Activated CD4-positive, alpha-beta memory T cell treated with anti-CD3 and anti-CD28 coated beads, Interleukin-2, amount 10 ng/mL, durations not matched to agents 7 days and 5 days (primary cell): ENCODE results near the gene IPO7. TPM values are rescaled to one million over a fixed set of nuclear protein-coding genes. Genes with fewer than 3 reads are reported as not detected.
"Not testable (repeated sequence)": the region's sequence is repeated elsewhere in the genome, so short reads cannot be mapped to it uniquely, and the experiment has no call there.

Experiments
- CTCF ChIA-PET: fragments of 350-600 bp; sonication (Branson Sonifier 250); formaldehyde crosslinking; loops from one replicate; lab custom pipeline; 2021; ENCODE audit warnings: antibody characterized with exemption, inconsistent platforms; lab: Charles Lee
- POLR2A ChIA-PET: fragments of 350-600 bp; sonication (Branson Sonifier 250); formaldehyde crosslinking; loops from one replicate; lab custom pipeline; 2021; ENCODE audit warnings: antibody characterized with exemption; lab: Charles Lee
- DNase-seq: peaks from one replicate; pipeline ENCODE4 v3.0.0-alpha.2; 2020
- H3K27ac Mint-ChIP-seq: one replicate; pipeline ENCODE4 v1.8.0; 2021; ENCODE audit warnings: mild to moderate bottlenecking, mixed read lengths
- H3K27me3 Mint-ChIP-seq: one replicate; pipeline ENCODE4 v1.8.0; 2021; ENCODE audit warnings: mixed read lengths
- H3K36me3 Mint-ChIP-seq: one replicate; pipeline ENCODE4 v1.8.0; 2021; ENCODE audit warnings: low read depth, mixed read lengths
- H3K4me1 Mint-ChIP-seq: one replicate; pipeline ENCODE4 v1.8.0; 2021; ENCODE audit warnings: mixed read lengths
- H3K4me3 Mint-ChIP-seq: one replicate; pipeline ENCODE4 v1.8.0; 2021; ENCODE audit warnings: mild to moderate bottlenecking, mixed read lengths
- H3K9me3 Mint-ChIP-seq: one replicate; pipeline ENCODE4 v1.8.0; 2021; ENCODE audit warnings: mixed read lengths
- total RNA-seq, 2 experiments: library from RNA; stranded (reverse); gene quantifications; one replicate each; pipeline ENCODE4 v1.2.3, GENCODE V29; 2021

Gene IPO7
- 10 to 100 TPM; 87.4 to 95.7 TPM for total RNA-seq

DNA sequence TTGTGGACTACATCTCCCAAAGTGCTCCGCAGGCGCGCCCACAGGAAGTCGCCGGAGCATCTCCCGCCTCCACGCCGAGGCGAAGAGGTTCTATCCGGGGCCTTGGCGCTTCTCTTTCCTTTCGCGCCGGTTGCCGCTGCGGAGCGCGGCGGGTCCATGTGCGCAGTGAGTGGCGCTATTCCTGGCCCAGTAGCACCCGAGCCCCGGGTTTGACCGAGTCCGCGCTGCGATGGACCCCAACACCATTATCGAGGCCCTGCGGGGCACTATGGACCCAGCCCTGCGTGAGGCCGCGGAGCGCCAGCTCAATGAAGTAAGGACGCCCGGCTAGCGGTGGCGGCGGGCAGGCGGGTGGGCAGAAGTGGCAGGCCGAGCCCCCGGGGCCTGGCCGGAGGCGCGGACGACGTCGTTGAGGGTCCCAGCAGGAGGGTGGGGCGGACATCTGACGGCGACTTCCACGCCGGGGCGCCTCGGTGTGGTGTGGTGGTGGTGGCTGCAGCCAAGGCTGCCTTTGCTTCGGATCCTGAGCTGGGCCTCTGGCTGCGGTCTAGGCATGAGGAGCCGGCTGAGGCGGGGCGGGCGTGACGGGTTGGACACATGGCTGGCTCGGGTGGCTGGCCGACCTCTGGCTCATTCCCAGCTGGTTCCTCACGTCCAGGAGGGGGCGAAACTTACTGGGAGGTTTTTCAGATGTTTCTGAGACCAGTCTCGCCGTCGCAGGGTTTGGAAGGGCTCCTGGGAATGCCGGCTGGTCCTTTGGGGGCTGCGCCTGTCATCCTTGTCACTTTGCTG, at the start of gene IPO7:
TSS of gene IPO7 (plus strand) at position 118 of the 792 bp plus-strand sequence. CDS start at position 230, 112 bp downstream.
- Mint-ChIP-seq H3K4me3 (peak within 1 kb of the TSS; percentile 85), H3K36me3 (peaks cover 16% of the 10 kb centered on the region)

GRCh38 chr11:9341638-9342178, 42.7 kb upstream of the IPO7 start:
- Mint-ChIP-seq H3K4me1 (peaks cover 2% of the 10 kb centered on the region), H3K27ac (no peak overlapping the region), H3K9me3 (no peaks in the 10 kb centered on the region), H3K36me3 (no peaks in the 10 kb centered on the region), H3K4me3 (no peak overlapping the region), H3K27me3 (peaks cover 7% of the 10 kb centered on the region)
- DNase-seq: no peak
- POLR2A ChIA-PET: no interaction called here
- CTCF ChIA-PET: no interaction called here

More for the DNA sequence above, at the start of gene IPO7:
- Mint-ChIP-seq H3K4me1 (peaks cover 32% of the 10 kb centered on the region), H3K27me3 (no peaks in the 10 kb centered on the region), H3K27ac (peak within 1 kb of the TSS; percentile 87), H3K9me3 (no peaks in the 10 kb centered on the region)
- ChIA-PET CTCF (interaction anchor here (0.9 to 3.8 kb wide), 8 partner anchors 17 to 247 kb away, joined by 3 to 18 read pairs (median 6); partner anchors contain the start of gene ZNF143), POLR2A (interaction anchor here (0.7 to 3.7 kb wide), 30 partner anchors 8 to 702 kb away, joined by 3 to 72 read pairs (median 5); partner anchors contain the start of genes RPL27A, TMEM41B, TRIM66 and WEE1)
- DNase-seq: peak; percentile 92

- peaks cover 15% of the 10 kb centered on the region for H3K27me3 Mint-ChIP-seq
- no peaks in the 10 kb centered on the region for H3K36me3 Mint-ChIP-seq
- no peak overlapping the region for H3K27ac Mint-ChIP-seq
- H3K9me3 Mint-ChIP-seq: no peaks in the 10 kb centered on the region
- no peak for DNase-seq
- H3K4me3 Mint-ChIP-seq: no peak overlapping the region
- peaks cover 15% of the 10 kb centered on the region for H3K4me1 Mint-ChIP-seq
- ChIA-PET CTCF (no interaction called here), POLR2A (no interaction called here)
Observed at GRCh38 chr11:9344061-9344680, 40.3 kb upstream of the IPO7 start.

DNA sequence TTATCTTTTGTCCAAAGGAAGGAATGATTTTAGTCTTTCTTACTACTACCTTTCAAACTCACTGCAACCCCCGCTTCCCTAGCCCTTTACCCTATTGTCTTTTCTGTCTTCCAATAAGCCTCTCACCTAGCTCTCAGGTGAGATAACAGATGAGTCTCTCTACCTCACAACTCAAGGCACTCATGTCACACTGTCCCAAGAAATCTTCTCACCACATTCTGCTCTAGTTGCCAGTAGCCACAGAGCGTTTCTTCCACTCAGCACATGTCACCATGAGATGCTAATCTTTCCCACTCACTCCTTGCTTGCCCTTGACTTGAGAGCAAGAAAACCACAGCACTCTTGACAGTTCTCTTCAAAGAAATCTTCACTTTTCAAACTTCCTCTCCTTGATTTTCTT, 37.4 kb upstream of the IPO7 start:
- H3K27ac Mint-ChIP-seq: no peak overlapping the region
- peak; percentile 21 for DNase-seq
- POLR2A ChIA-PET: interaction anchor here (1.0 kb wide), 1 partner anchor 32 kb away, joined by 3 read pairs; no protein-coding TSS in a partner anchor
- H3K27me3 Mint-ChIP-seq: peaks cover 23% of the 10 kb centered on the region
- no peak overlapping the region for H3K4me3 Mint-ChIP-seq
- CTCF ChIA-PET: interaction anchor here (1.2 to 1.4 kb wide), 2 partner anchors 18 to 161 kb away, joined by 3 to 4 read pairs; no protein-coding TSS in a partner anchor
- H3K36me3 Mint-ChIP-seq: no peaks in the 10 kb centered on the region
- peaks cover 15% of the 10 kb centered on the region for H3K4me1 Mint-ChIP-seq
- no peaks in the 10 kb centered on the region for H3K9me3 Mint-ChIP-seq

DNA sequence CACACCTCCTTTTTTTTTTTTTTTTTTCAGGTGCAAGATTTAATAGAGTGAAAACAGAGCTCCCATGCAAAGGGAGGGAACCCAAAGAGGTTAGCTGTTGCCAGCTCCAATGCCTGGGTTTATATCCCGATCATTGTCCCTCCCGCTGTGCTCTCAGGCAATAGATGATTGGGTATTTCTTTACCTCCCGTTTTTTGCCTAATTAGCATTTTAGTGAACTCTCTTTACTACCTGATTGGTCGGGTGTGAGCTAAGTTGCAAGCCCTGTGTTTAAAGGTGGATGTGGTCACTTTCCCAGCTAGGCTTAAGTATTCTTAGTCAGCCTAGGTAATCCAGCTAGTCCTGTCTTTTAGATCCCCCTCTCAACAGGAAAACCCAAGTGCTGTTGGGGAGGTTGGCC, 36.7 kb upstream of the IPO7 start:
- H3K27ac Mint-ChIP-seq, H3K4me3 Mint-ChIP-seq, DNase-seq, H3K9me3 Mint-ChIP-seq, POLR2A ChIA-PET, CTCF ChIA-PET, H3K36me3 Mint-ChIP-seq: not testable (repeated sequence)
- H3K27me3 Mint-ChIP-seq: peaks cover 21% of the 10 kb centered on the region
- H3K4me1 Mint-ChIP-seq: peaks cover 15% of the 10 kb centered on the region

GRCh38 chr11:9351321-9351881, 33.1 kb upstream of the IPO7 start:
- no peaks in the 10 kb centered on the region for H3K36me3 Mint-ChIP-seq
- ChIA-PET POLR2A (no interaction called here), CTCF (no interaction called here)
- DNase-seq: no peak
- no peak overlapping the region for H3K27ac Mint-ChIP-seq
- no peaks in the 10 kb centered on the region for H3K9me3 Mint-ChIP-seq
- H3K4me3 Mint-ChIP-seq: no peak overlapping the region
- peaks cover 18% of the 10 kb centered on the region for H3K27me3 Mint-ChIP-seq
- H3K4me1 Mint-ChIP-seq: peaks cover 13% of the 10 kb centered on the region

GRCh38 chr11:9357041-9357440, 27.4 kb upstream of the IPO7 start:
- Mint-ChIP-seq H3K36me3 (no peaks in the 10 kb centered on the region), H3K27ac (no peak overlapping the region), H3K4me1 (peaks cover 6% of the 10 kb centered on the region), H3K9me3 (no peaks in the 10 kb centered on the region), H3K4me3 (no peak overlapping the region), H3K27me3 (no peaks in the 10 kb centered on the region)
- ChIA-PET CTCF (no interaction called here), POLR2A (no interaction called here)
- DNase-seq: no peak

GRCh38 chr11:9360862-9361622, 23.4 kb upstream of the IPO7 start:
- H3K4me3 Mint-ChIP-seq, POLR2A ChIA-PET, H3K36me3 Mint-ChIP-seq, CTCF ChIA-PET, DNase-seq, H3K27me3 Mint-ChIP-seq, H3K27ac Mint-ChIP-seq, H3K9me3 Mint-ChIP-seq: not testable (repeated sequence)
- peaks cover 34% of the 10 kb centered on the region for H3K4me1 Mint-ChIP-seq

DNA sequence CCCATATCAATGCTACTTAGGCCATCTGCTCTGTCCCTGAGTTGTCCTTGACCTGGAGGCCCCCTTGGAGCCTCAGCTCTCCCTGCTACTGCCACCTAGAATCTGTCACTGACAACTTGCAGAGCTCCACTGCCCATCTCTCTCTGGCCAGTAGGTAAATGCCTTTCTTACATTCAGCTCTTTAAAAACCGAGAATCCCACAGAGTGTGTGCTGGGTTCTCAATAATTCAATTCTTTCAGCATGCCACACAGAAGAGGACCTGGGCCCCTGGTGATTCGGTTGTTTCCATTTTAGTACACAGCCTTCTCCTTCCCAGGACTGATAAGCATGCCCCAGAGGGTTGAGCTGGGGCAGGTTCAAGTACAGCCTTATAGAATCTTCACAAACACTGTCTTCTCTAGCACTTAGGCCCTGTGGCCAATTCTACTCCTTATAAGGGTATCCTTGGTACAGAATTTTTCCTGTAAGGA, 22.0 kb upstream of the IPO7 start:
- Mint-ChIP-seq H3K4me3 (no peak overlapping the region), H3K27me3 (no peaks in the 10 kb centered on the region), H3K27ac (no peak overlapping the region), H3K4me1 (peaks cover 35% of the 10 kb centered on the region), H3K9me3 (no peaks in the 10 kb centered on the region), H3K36me3 (no peaks in the 10 kb centered on the region)
- DNase-seq: no peak
- POLR2A ChIA-PET: interaction anchor here (0.9 to 1.5 kb wide), 3 partner anchors 22 to 97 kb away, joined by 3 to 10 read pairs (median 5); partner anchors contain the start of gene IPO7
- CTCF ChIA-PET: no interaction called here

DNA sequence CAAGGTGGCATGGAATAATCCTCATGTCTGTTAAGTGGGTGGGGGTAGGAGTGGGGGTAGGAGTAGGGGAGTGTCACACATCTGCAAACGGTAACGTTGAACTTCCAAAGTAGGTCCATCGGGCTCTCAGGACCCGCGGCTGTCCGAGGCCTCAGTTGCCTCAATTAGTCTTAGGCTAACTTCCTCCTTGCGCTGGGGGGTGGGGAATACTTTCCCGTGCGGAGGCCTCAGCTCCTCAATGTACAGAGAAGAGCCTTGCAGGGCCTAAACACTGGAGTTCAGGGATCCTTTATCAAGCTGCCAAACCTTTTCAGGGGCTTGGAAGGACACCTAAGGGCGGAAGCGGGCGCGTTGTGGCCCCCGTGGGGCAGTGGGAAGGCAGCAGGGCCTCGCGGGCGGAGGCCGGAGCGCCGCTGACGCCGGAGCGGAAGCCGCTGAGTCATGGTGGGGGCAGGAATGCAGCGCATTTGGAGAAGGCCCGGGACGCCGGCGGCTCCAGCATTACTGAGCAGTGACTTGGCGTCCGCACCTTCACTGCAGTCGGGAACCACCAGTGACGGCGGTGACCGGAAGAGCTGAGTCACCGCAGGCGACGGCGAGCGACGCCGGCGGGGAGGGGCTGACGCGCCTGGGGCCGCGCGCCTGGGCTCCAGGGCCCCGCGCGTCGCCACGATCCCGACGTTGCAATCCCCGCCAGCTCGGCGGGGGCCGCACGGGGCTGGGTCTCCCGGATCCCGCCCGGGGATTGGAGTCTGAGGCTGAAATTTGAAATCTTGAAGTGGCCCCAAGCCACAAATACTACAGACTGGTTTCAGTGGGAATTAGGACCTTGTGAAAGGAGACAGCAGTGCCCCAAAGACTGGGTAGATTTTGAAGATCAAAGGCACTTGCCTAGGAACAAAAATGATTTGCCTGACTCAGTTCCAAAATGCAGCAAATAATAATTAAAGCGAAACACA, 20.2 kb upstream of the IPO7 start:
- H3K27ac Mint-ChIP-seq: peak overlapping the region; percentile 79
- H3K27me3 Mint-ChIP-seq: no peaks in the 10 kb centered on the region
- peaks cover 35% of the 10 kb centered on the region for H3K4me1 Mint-ChIP-seq
- CTCF ChIA-PET: interaction anchor here (0.6 to 1.5 kb wide), 4 partner anchors 9 to 149 kb away, joined by 3 to 6 read pairs (median 4); partner anchors contain the start of gene IPO7
- no peaks in the 10 kb centered on the region for H3K36me3 Mint-ChIP-seq
- POLR2A ChIA-PET: interaction anchor here (0.8 to 2.4 kb wide), 10 partner anchors 9 to 157 kb away, joined by 3 to 15 read pairs (median 4); partner anchors contain the start of genes IPO7, TMEM41B and ZNF143
- DNase-seq: peak; percentile 84
- H3K9me3 Mint-ChIP-seq: no peaks in the 10 kb centered on the region
- peak overlapping the region; percentile 73 for H3K4me3 Mint-ChIP-seq

GRCh38 chr11:9367551-9367950, 16.9 kb upstream of the IPO7 start:
- CTCF ChIA-PET: interaction anchor here (2.0 kb wide), 1 partner anchor 17 kb away, joined by 7 read pairs; the partner anchor contains the start of gene IPO7
- POLR2A ChIA-PET: interaction anchor here (0.9 to 1.9 kb wide), 2 partner anchors 17 to 54 kb away, joined by 3 to 9 read pairs; partner anchors contain the start of gene IPO7

More at GRCh38 chr11:9367551-9367950, 16.9 kb upstream of the IPO7 start:
- Mint-ChIP-seq H3K9me3 (no peaks in the 10 kb centered on the region), H3K4me1 (peaks cover 24% of the 10 kb centered on the region), H3K27ac (no peak overlapping the region), H3K4me3 (no peak overlapping the region), H3K27me3 (peaks cover 5% of the 10 kb centered on the region), H3K36me3 (no peaks in the 10 kb centered on the region)
- no peak for DNase-seq
